Tibial nerve (tissue), 4 donors: ENCODE results near the gene TWF1.

Source experiments
- CTCF ChIP-seq, 5 experiments: fragments of 200-600 bp in 3 of 5; fragments of 450-650 bp in 2 of 5; sonication (generic) in 3 of 5; IDR thresholded peaks; one replicate each; pipeline ENCODE4 v1.5.1; 2016 to 2019; ENCODE audit warnings: antibody characterized with exemption in 5 of 5, mild to moderate bottlenecking in 3 of 5, moderate library complexity in 2 of 5
- EP300 ChIP-seq, 2 donors: sonication (generic); formaldehyde crosslinking; IDR thresholded peaks; one replicate each; pipeline ENCODE4 v1.6.1; 2017; ENCODE audit warnings: antibody characterized with exemption in 2 of 2, mild to moderate bottlenecking in 1 of 2
- POLR2A ChIP-seq, 2 donors: fragments of 450-650 bp; IDR thresholded peaks; one replicate each; pipeline ENCODE4 v1.6.1; 2017; ENCODE audit warnings: antibody characterized with exemption in 2 of 2, mild to moderate bottlenecking in 2 of 2, moderate library complexity in 2 of 2

GRCh38 chr12:43842259-43842658 lies 36.1 kb upstream of the TWF1 start:
- TF ChIP-seq CTCF (IDR thresholded peaks at IDR 0.05) = no peak
- TF ChIP-seq POLR2A (IDR thresholded peaks at IDR 0.05) = no peak
- TF ChIP-seq EP300 (IDR thresholded peaks at IDR 0.05) = no peak
